Suppressor macrophage treated with lipopolysaccharide for 4 hours (primary cell): ENCODE data around the gene KCNF1.

Source experiments
- DNase-seq: peaks from one replicate; pipeline ENCODE4 v3.0.0-alpha.2; 2020

The KCNF1 gene

GRCh38 chr2:10880586-10881321, 31.0 kb upstream of the KCNF1 start:
- DNase-seq: peak; percentile 37

GRCh38 chr2:10882568-10882967, 29.2 kb upstream of the KCNF1 start:
- no peak for DNase-seq

- no peak for DNase-seq
These were observed 28.7 kb upstream of the KCNF1 start for GRCh38 chr2:10883066-10883465.

GRCh38 chr2:10883801-10884478, 27.8 kb upstream of the KCNF1 start:
- DNase-seq: no peak

- DNase-seq: no peak
These were observed 27.2 kb upstream of the KCNF1 start for GRCh38 chr2:10884574-10884975.

GRCh38 chr2:10885094-10885860, 26.5 kb upstream of the KCNF1 start:
- no peak for DNase-seq

- no peak for DNase-seq
These were observed 24.3 kb upstream of the KCNF1 start for GRCh38 chr2:10887476-10887875.

GRCh38 chr2:10889651-10890215, 22.0 kb upstream of the KCNF1 start:
- no peak for DNase-seq

GRCh38 chr2:10890706-10891270, 20.9 kb upstream of the KCNF1 start:
- no peak for DNase-seq

GRCh38 chr2:10891390-10891789, 20.3 kb upstream of the KCNF1 start:
- no peak for DNase-seq

- no peak for DNase-seq
These were observed 19.9 kb upstream of the KCNF1 start for GRCh38 chr2:10891848-10892247.

GRCh38 chr2:10892316-10892715, 19.4 kb upstream of the KCNF1 start:
- DNase-seq: no peak

GRCh38 chr2:10892796-10893350, 18.9 kb upstream of the KCNF1 start:
- DNase-seq: no peak

- no peak for DNase-seq
These were observed 17.3 kb upstream of the KCNF1 start for GRCh38 chr2:10894264-10894935.

GRCh38 chr2:10895231-10895630, 16.5 kb upstream of the KCNF1 start:
- no peak for DNase-seq

- DNase-seq: peak; percentile 63
These were observed 13.8 kb upstream of the KCNF1 start for GRCh38 chr2:10897956-10898355.

GRCh38 chr2:10900216-10901109, 11.3 kb upstream of the KCNF1 start:
- peak; percentile 57 for DNase-seq

- DNase-seq: peak; percentile 10
These were observed 10.4 kb upstream of the KCNF1 start for GRCh38 chr2:10901160-10901939.

GRCh38 chr2:10903861-10904210, 7.9 kb upstream of the KCNF1 start:
- DNase-seq: no peak

GRCh38 chr2:10904455-10904854, 7.3 kb upstream of the KCNF1 start:
- DNase-seq: no peak
